ENCODE measurements around the gene RTTN. TPM values are rescaled to one million over a fixed set of nuclear protein-coding genes. Genes with fewer than 3 reads are reported as not detected.

The RTTN gene
- total RNA-seq, 6 experiments from 2014 or later: 7.7 to 15.9 (median 11.7) TPM

DNA sequence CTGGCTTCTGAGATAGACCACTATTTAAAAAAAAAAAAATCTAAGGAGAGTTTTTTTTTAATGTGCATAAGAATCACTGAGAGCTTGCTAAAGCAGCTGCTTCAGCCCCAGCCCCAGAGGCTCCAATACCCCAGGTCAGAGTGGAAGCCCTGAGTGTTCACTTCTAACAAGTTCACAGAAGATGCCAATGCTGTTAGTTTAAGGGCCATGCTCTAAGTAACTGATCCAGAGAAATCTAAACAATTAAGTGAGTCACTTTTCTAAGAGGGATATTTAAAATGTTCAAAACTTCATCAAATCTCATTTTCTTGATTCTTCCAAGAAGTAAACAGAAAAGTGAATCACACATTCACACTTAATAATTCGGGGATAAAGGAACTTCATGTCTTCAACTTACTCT, 131.4 kb downstream of the RTTN start:
- Mint-ChIP-seq H3K4me3 (no peak overlapping the region), H3K9me3 (no peaks in the 10 kb centered on the region), H3K4me1 (ENCODE audit: low read depth) (peaks cover 15% of the 10 kb centered on the region), H3K27ac (no peak overlapping the region), H3K27me3 (ENCODE audit: insufficient read depth) (no peaks in the 10 kb centered on the region), H3K36me3 (ENCODE audit: low read depth) (no peaks in the 10 kb centered on the region)
- TF ChIP-seq, protein P1, sequence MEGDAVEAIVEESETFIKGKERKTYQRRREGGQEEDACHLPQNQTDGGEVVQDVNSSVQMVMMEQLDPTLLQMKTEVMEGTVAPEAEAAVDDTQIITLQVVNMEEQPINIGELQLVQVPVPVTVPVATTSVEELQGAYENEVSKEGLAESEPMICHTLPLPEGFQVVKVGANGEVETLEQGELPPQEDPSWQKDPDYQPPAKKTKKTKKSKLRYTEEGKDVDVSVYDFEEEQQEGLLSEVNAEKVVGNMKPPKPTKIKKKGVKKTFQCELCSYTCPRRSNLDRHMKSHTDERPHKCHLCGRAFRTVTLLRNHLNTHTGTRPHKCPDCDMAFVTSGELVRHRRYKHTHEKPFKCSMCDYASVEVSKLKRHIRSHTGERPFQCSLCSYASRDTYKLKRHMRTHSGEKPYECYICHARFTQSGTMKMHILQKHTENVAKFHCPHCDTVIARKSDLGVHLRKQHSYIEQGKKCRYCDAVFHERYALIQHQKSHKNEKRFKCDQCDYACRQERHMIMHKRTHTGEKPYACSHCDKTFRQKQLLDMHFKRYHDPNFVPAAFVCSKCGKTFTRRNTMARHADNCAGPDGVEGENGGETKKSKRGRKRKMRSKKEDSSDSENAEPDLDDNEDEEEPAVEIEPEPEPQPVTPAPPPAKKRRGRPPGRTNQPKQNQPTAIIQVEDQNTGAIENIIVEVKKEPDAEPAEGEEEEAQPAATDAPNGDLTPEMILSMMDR (IDR thresholded peaks at IDR 0.05): no peak
- peak; percentile 3 for DNase-seq

- TF ChIP-seq, protein P1 (IDR thresholded peaks at IDR 0.05): no peak
- no peaks in the 10 kb centered on the region for H3K36me3 Mint-ChIP-seq (ENCODE audit: low read depth)
- no peak for DNase-seq
- H3K27me3 Mint-ChIP-seq (ENCODE audit: insufficient read depth): no peaks in the 10 kb centered on the region
- H3K4me1 Mint-ChIP-seq (ENCODE audit: low read depth): peaks cover 15% of the 10 kb centered on the region
- no peak overlapping the region for H3K27ac Mint-ChIP-seq
- H3K4me3 Mint-ChIP-seq: no peak overlapping the region
- H3K9me3 Mint-ChIP-seq: no peaks in the 10 kb centered on the region
Observed at GRCh38 chr18:70073432-70073831, 132.1 kb downstream of the RTTN start.

DNA sequence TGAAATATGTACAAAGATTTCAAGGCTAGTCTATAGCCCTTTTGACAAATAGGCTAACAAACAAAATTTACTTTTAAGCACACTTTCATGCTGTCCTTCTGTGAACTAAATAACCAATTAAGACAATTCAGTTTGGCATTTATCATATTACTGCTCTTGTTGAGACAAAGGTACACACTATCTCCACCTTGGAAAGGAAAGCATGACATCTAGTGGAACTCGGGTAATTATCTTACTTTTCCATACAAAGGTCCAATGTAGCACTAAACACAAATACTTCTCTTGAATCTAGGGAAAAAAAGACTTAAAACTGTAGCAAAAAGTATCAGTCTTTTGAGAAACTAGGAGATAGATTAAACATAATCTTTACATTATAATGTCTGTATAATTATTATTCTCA, 132.8 kb downstream of the RTTN start:
- H3K9me3 Mint-ChIP-seq: no peaks in the 10 kb centered on the region
- no peak overlapping the region for H3K27ac Mint-ChIP-seq
- DNase-seq: no peak
- H3K4me1 Mint-ChIP-seq (ENCODE audit: low read depth): peaks cover 15% of the 10 kb centered on the region
- TF ChIP-seq, protein P1 (IDR thresholded peaks at IDR 0.05): peak; percentile 32; the same call in 1 of the 2 replicates
- H3K27me3 Mint-ChIP-seq (ENCODE audit: insufficient read depth): no peaks in the 10 kb centered on the region
- no peaks in the 10 kb centered on the region for H3K36me3 Mint-ChIP-seq (ENCODE audit: low read depth)
- no peak overlapping the region for H3K4me3 Mint-ChIP-seq

GRCh38 chr18:70069965-70070364, 135.5 kb downstream of the RTTN start:
- TF ChIP-seq, protein P1 (IDR thresholded peaks at IDR 0.05): no peak
- H3K4me1 Mint-ChIP-seq (ENCODE audit: low read depth): peaks cover 14% of the 10 kb centered on the region
- H3K27me3 Mint-ChIP-seq (ENCODE audit: insufficient read depth): no peaks in the 10 kb centered on the region
- no peak for DNase-seq
- no peak overlapping the region for H3K4me3 Mint-ChIP-seq
- H3K27ac Mint-ChIP-seq: no peak overlapping the region
- no peaks in the 10 kb centered on the region for H3K36me3 Mint-ChIP-seq (ENCODE audit: low read depth)
- no peaks in the 10 kb centered on the region for H3K9me3 Mint-ChIP-seq

DNA sequence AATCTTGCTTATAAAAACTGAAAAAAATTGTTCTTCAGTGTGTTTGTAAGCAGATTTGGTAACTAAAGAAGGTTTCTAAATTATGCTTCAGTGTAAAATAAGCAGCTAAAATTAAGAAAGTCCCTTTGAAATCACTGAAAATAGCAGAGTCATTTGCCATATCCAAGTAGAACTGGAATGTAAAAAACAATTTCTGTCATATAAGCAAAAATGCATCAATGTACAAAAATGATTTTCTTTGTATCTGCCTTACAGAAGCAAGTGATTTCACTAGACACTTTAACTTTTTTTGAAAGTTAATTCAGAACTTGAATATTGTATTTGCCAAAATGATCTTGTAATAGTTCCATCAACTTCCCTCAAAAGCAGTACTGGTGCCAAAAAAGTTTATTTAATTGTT, 136.1 kb downstream of the RTTN start:
- H3K36me3 Mint-ChIP-seq (ENCODE audit: low read depth): no peaks in the 10 kb centered on the region
- no peaks in the 10 kb centered on the region for H3K9me3 Mint-ChIP-seq
- H3K4me3 Mint-ChIP-seq: no peak overlapping the region
- peaks cover 8% of the 10 kb centered on the region for H3K4me1 Mint-ChIP-seq (ENCODE audit: low read depth)
- no peaks in the 10 kb centered on the region for H3K27me3 Mint-ChIP-seq (ENCODE audit: insufficient read depth)
- TF ChIP-seq, protein P1 (IDR thresholded peaks at IDR 0.05): no peak
- H3K27ac Mint-ChIP-seq: no peak overlapping the region
- DNase-seq: no peak

GRCh38 chr18:70068981-70069380, 136.5 kb downstream of the RTTN start:
- H3K36me3 Mint-ChIP-seq (ENCODE audit: low read depth): no peaks in the 10 kb centered on the region
- DNase-seq: no peak
- TF ChIP-seq, protein P1 (IDR thresholded peaks at IDR 0.05): no peak
- peaks cover 4% of the 10 kb centered on the region for H3K4me1 Mint-ChIP-seq (ENCODE audit: low read depth)
- no peak overlapping the region for H3K27ac Mint-ChIP-seq
- no peaks in the 10 kb centered on the region for H3K27me3 Mint-ChIP-seq (ENCODE audit: insufficient read depth)
- H3K9me3 Mint-ChIP-seq: no peaks in the 10 kb centered on the region
- H3K4me3 Mint-ChIP-seq: no peak overlapping the region

All from HFFc6 (cell line).